Naive thymus-derived CD8-positive, alpha-beta T cell (primary cell): ENCODE data around the gene PRSS23. TPM values are rescaled to one million over a fixed set of nuclear protein-coding genes. Genes with fewer than 3 reads are reported as not detected.

ENCODE experiments used
- ATAC-seq, 2 donors: fragments of 150-1000 bp; cut with Tn5 transposase in 1 of 2; sonication (Bioruptor Pico), chemical (Tn5 transposase) in 1 of 2; 1 replicate in 1 of 2; 2 replicates in 1 of 2; pipeline ENCODE4 v1.10.0; 2021; ENCODE audit warnings: mild to moderate bottlenecking in 2 of 2, moderate library complexity in 2 of 2
- POLR2A ChIA-PET: fragments of 350-600 bp; sonication (Branson Sonifier 250); formaldehyde crosslinking; loops from one replicate; lab custom pipeline; 2021; ENCODE audit warnings: antibody characterized with exemption; lab: Charles Lee
- DNase-seq, 10 donors: peaks; one replicate each; pipeline versions ENCODE4 v3.0.0 to v3.0.0-alpha.2; 2020 to 2022
- H3K27ac Mint-ChIP-seq, 10 donors: one replicate each; pipeline ENCODE4 v1.8.0; 2020 to 2022; ENCODE audit warnings: mild to moderate bottlenecking in 10 of 10, mixed read lengths in 10 of 10, moderate library complexity in 4 of 10, inconsistent platforms in 1 of 10
- H3K27me3 Mint-ChIP-seq, 5 donors: one replicate each; pipeline ENCODE4 v1.8.0; 2021 to 2022; ENCODE audit warnings: mixed read lengths in 5 of 5
- H3K36me3 Mint-ChIP-seq, 3 donors: one replicate each; pipeline ENCODE4 v1.8.0; 2020 to 2022; ENCODE audit warnings: mixed read lengths in 3 of 3, mild to moderate bottlenecking in 2 of 3, inconsistent platforms in 1 of 3
- H3K4me1 Mint-ChIP-seq, 4 donors: one replicate each; pipeline ENCODE4 v1.8.0; 2021 to 2022; ENCODE audit warnings: mixed read lengths in 4 of 4
- H3K4me3 Mint-ChIP-seq, 10 donors: one replicate each; pipeline ENCODE4 v1.8.0; 2020 to 2022; ENCODE audit warnings: mild to moderate bottlenecking in 10 of 10, mixed read lengths in 10 of 10, moderate library complexity in 6 of 10, inconsistent platforms in 1 of 10
- H3K9me3 Mint-ChIP-seq, 9 donors: one replicate each; pipeline ENCODE4 v1.8.0; 2020 to 2022; ENCODE audit warnings: mixed read lengths in 9 of 9, mild to moderate bottlenecking in 3 of 9, inconsistent platforms in 1 of 9, moderate library complexity in 1 of 9
- polyA plus RNA-seq, 3 donors: library from polyadenylated mRNA; unstranded; fragments of 300-500 nt; fragmentation: Illumina TruSeq; gene quantifications; one replicate each; pipeline ENCODE4 v1.2.3, GENCODE V29; 2021
- total RNA-seq, 8 experiments: library from RNA in 2 of 8; stranded (reverse) in 2 of 8; gene quantifications; one replicate each; pipeline ENCODE4 v1.2.3 and lab custom pipeline; 2021 to 2026

Gene PRSS23
- total and polyA plus RNA-seq, 5 experiments from 2014 or later, result 0.11 to 17.6 (median 0.36) TPM; not detected in 1

- ATAC-seq (no peak), DNase-seq (no peak)
- Mint-ChIP-seq H3K36me3 (no peaks in the 10 kb centered on the region), H3K4me1 (no peaks in the 10 kb centered on the region), H3K4me3 (no peak overlapping the region), H3K27ac (no peak overlapping the region), H3K9me3 (peaks cover 0 to 8% (median 0%) of the 10 kb centered on the region in 9 donors), H3K27me3 (peaks cover 0 to 3% (median 0%) of the 10 kb centered on the region in 5 donors)
- POLR2A ChIA-PET, result no interaction called here
These were observed 47.8 kb downstream of the PRSS23 start for GRCh38 chr11:86848132-86848531.

DNA sequence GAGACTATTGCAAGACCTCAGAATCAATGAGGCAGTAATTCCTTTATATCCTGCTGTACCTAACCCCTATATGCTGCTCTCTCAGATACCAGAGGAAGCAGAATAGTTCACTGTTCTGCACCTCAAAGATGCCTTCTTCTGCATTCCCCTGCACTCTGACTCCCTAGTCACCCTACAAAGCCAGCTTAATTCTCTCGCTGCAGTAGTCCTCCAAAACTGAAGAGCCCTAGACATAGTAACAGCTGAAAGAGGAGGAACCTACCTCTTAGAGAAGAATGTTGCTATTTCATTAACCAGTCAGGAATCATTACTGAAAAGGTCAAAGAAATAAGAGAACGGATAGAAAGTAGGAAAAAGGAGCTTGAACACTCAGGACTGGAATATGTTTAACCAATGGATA, 49.3 kb downstream of the PRSS23 start:
- Mint-ChIP-seq H3K9me3 (no peaks in the 10 kb centered on the region), H3K4me1 (no peaks in the 10 kb centered on the region), H3K4me3 (no peak overlapping the region), H3K36me3 (no peaks in the 10 kb centered on the region), H3K27ac (no peak overlapping the region), H3K27me3 (peaks cover 0 to 9% (median 2%) of the 10 kb centered on the region in 5 donors)
- POLR2A ChIA-PET, result no interaction called here
- no peak for ATAC-seq
- no peak for DNase-seq

Other genes starting within 250 kb of the PRSS23 start
- 1 to 10 TPM; 2.0 to 2.5 TPM for gene ME3, start 127.9 kb upstream of the PRSS23 start, total RNA-seq
- gene ME3, start 127.9 kb upstream of the PRSS23 start, polyA plus RNA-seq, result 1 to 10 TPM in 1 of 3 donors, under 1 TPM in 2; 0.48 to 1.1 (median 0.54) TPM
- not detected for gene FZD4, start 154.9 kb downstream of the PRSS23 start, total RNA-seq
- not detected for gene FZD4, start 154.9 kb downstream of the PRSS23 start, polyA plus RNA-seq
- gene TMEM135, start 237.4 kb downstream of the PRSS23 start, total RNA-seq, result 1 to 10 TPM; 8.7 to 9.2 TPM
- gene TMEM135, start 237.4 kb downstream of the PRSS23 start, polyA plus RNA-seq, result 10 to 100 TPM in 1 of 3 donors, 1 to 10 TPM in 2; 5.4 to 20.4 (median 5.7) TPM